HepG2 (cell line): ENCODE data around the gene HOXD3. TPM values are rescaled to one million over a fixed set of nuclear protein-coding genes. Genes with fewer than 3 reads are reported as not detected.

Experiments used
- ATAC-seq: fragments of 200-7000 bp; cut with Tn5 transposase; 3 replicates; pipeline ENCODE4 v1.9.1; 2020; ENCODE audit warnings: mild to moderate bottlenecking, moderate library complexity
- BruUV-seq: library from RNA; stranded (reverse); fragments of 400-500 nt; replicated peaks from 2 replicates; lab custom pipeline; 2021; lab: Mats Ljungman, UMichigan
- CTCF ChIA-PET: fragments of 300-600 bp; formaldehyde crosslinking; extraction: SDS; loops from one replicate; lab custom pipeline; 2021; ENCODE audit warnings: low total read pairs, inconsistent platforms, low intra/inter-chr PET ratio; lab: Yijun Ruan, JAX
- POLR2A ChIA-PET: fragments of 350-600 bp; sonication (Branson Sonifier 250); formaldehyde crosslinking; loops from one replicate; lab custom pipeline; 2020; ENCODE audit warnings: antibody characterized with exemption, inconsistent platforms; lab: Yijun Ruan, JAX
- DNase-seq: peaks from one replicate; pipeline ENCODE4 v3.0.0-alpha.2; 2015; ENCODE audit warnings: low spot score
- FAIRE-seq: peaks from 3 replicates; lab custom pipeline; 2011; peaks lifted over from hg19 to GRCh38; lab: Jason Lieb, UNC
- H2AFZ ChIP-seq: one replicate; pipeline ENCODE4 v1.6.1; 2011; ENCODE audit warnings: low read length, inconsistent platforms
- H3K27ac ChIP-seq: fragments of 300-600 bp; 3 replicates; pipeline ENCODE4 v1.8.0; 2011; ENCODE audit warnings: mixed run types, mild to moderate bottlenecking, mixed read lengths, low read length, inconsistent platforms; ENCODE audit not compliant: insufficient read depth; ENCODE audit errors: extremely low read length
- H3K27me3 ChIP-seq, 2 experiments: fragments of 200-600 bp in 1 of 2; 2 replicates in 1 of 2; 3 replicates in 1 of 2; pipeline versions ENCODE4 v1.6.0 to v1.8.0; 2011; ENCODE audit warnings: low read length in 2 of 2, mild to moderate bottlenecking in 2 of 2, moderate library complexity in 2 of 2, inconsistent platforms in 1 of 2; ENCODE audit not compliant: insufficient read depth in 2 of 2, control insufficient read depth in 1 of 2
- H3K36me3 ChIP-seq, 2 experiments: fragments of 200-600 bp in 1 of 2; replicated peaks in 1 of 2; 2 replicates in 1 of 2; 3 replicates in 1 of 2; pipeline versions ENCODE4 v1.5.1 to v1.8.0; 2011; ENCODE audit warnings: low read length in 2 of 2, inconsistent platforms in 1 of 2; ENCODE audit not compliant: insufficient read depth in 2 of 2, control insufficient read depth in 1 of 2
- H3K4me1 ChIP-seq: 2 replicates; pipeline ENCODE4 v1.5.1; 2012; ENCODE audit warnings: low read length, inconsistent platforms; ENCODE audit not compliant: insufficient read depth
- H3K4me2 ChIP-seq: 2 replicates; pipeline ENCODE4 v1.6.0; 2011; ENCODE audit warnings: low read depth, low read length, inconsistent platforms
- H3K4me3 ChIP-seq, 3 experiments: fragments of 200-600 bp in 1 of 3; sonication (generic), shearing (Covaris generic) in 1 of 3; replicated peaks in 1 of 3; 2 replicates each; pipeline ENCODE4 v1.5.1; 2011 to 2016; ENCODE audit warnings: low read length in 3 of 3, inconsistent platforms in 2 of 3, low read depth in 2 of 3, mild to moderate bottlenecking in 2 of 3, control low read depth in 1 of 3, mixed read lengths in 1 of 3; ENCODE audit not compliant: insufficient read depth in 1 of 3
- H3K79me2 ChIP-seq: one replicate; pipeline ENCODE4 v1.6.1; 2011; ENCODE audit warnings: low read length, inconsistent platforms; ENCODE audit not compliant: insufficient read depth
- H3K9ac ChIP-seq: 2 replicates; pipeline ENCODE4 v1.6.0; 2011; ENCODE audit warnings: mild to moderate bottlenecking, low read depth, low read length, inconsistent platforms; ENCODE audit not compliant: insufficient read depth
- H3K9me3 ChIP-seq: 2 replicates; pipeline ENCODE4 v1.5.1; 2012; ENCODE audit warnings: mild to moderate bottlenecking, low read length
- H4K20me1 ChIP-seq: 2 replicates; pipeline ENCODE4 v1.6.0; 2011; ENCODE audit warnings: inconsistent platforms, mild to moderate bottlenecking, low read length, moderate library complexity; ENCODE audit not compliant: insufficient read depth
- DR1 ChIP-seq: sonication (generic); formaldehyde crosslinking; IDR thresholded peaks from 2 replicates; pipeline ENCODE4 v1.8.0; 2021; ENCODE audit warnings: mild to moderate bottlenecking, missing genetic modification reagents, inconsistent platforms
- FOXO4 ChIP-seq: sonication (generic); formaldehyde crosslinking; conservative IDR thresholded peaks from 2 replicates; pipeline ENCODE4 v1.8.1; 2023; ENCODE audit warnings: missing genetic modification reagents
- HNF1B ChIP-seq: sonication (generic); formaldehyde crosslinking; IDR thresholded peaks from 2 replicates; pipeline ENCODE4 v1.5.1; 2020; ENCODE audit warnings: mild to moderate bottlenecking, moderate library complexity, missing genetic modification reagents
- HNF4A ChIP-seq: sonication (generic); formaldehyde crosslinking; IDR thresholded peaks from 2 replicates; pipeline ENCODE4 v1.4.0; 2020; ENCODE audit warnings: missing genetic modification reagents
- KLF9 ChIP-seq: IDR thresholded peaks from 2 replicates; pipeline ENCODE4 v1.6.1; 2016; ENCODE audit warnings: low read depth
- NPAS2 ChIP-seq: sonication (generic); formaldehyde crosslinking; IDR thresholded peaks from 2 replicates; pipeline ENCODE4 v1.8.0; 2022; ENCODE audit warnings: mild to moderate bottlenecking, missing genetic modification reagents, borderline replicate concordance
- PRDM10 ChIP-seq: sonication (generic); formaldehyde crosslinking; IDR thresholded peaks from 2 replicates; pipeline ENCODE4 v1.4.0; 2020; ENCODE audit warnings: low read depth, missing genetic modification reagents
- RARA ChIP-seq: IDR thresholded peaks from 2 replicates; pipeline ENCODE4 v1.6.1; 2016; ENCODE audit warnings: missing genetic modification reagents, missing compliant biosample characterization
- RXRA ChIP-seq: sonication (generic); formaldehyde crosslinking; IDR thresholded peaks from 2 replicates; pipeline ENCODE4 v1.5.1; 2020; ENCODE audit warnings: missing genetic modification reagents
- SMARCE1 ChIP-seq: fragments of 450-650 bp; IDR thresholded peaks from 2 replicates; pipeline ENCODE4 v1.6.1; 2017; ENCODE audit warnings: borderline replicate concordance
- STAG1 ChIP-seq: sonication (generic); formaldehyde crosslinking; IDR thresholded peaks from 2 replicates; pipeline ENCODE4 v1.4.0; 2020; ENCODE audit warnings: missing genetic modification reagents
- THAP8 ChIP-seq: sonication (generic); formaldehyde crosslinking; IDR thresholded peaks from 2 replicates; pipeline ENCODE4 v1.5.1; 2020; ENCODE audit warnings: missing genetic modification reagents, mild to moderate bottlenecking, borderline replicate concordance
- ZNF572 ChIP-seq: sonication (generic); formaldehyde crosslinking; IDR thresholded peaks from 2 replicates; pipeline ENCODE4 v1.5.1; 2020; ENCODE audit warnings: mild to moderate bottlenecking, missing genetic modification reagents
- ZNF761 ChIP-seq: sonication (generic); formaldehyde crosslinking; conservative IDR thresholded peaks from 2 replicates; pipeline ENCODE4 v1.4.0; 2020; ENCODE audit warnings: mild to moderate bottlenecking, missing genetic modification reagents
- WGBS: methylation state at CpG from one replicate; pipeline ENCODE4 v1.1.6; 2017; ENCODE audit warnings: low lambda C conversion rate; 5-methylcytosine and 5-hydroxymethylcytosine counted together
- in situ Hi-C: cut with HindIII; loops from 2 replicates; pipeline ENCODE4 v1.10.0; 2017; ENCODE audit warnings: low pct_unique_long_range_greater_than_20kb; ENCODE audit not compliant: extremely low pct_ligation_motif_present
- intact Hi-C: fragments of 100-400 bp; cut with micrococcal nuclease; formaldehyde crosslinking; loops from one replicate; pipeline ENCODE4 v1.10.0; 2022; ENCODE audit not compliant: unreplicated experiment
- polyA plus RNA-seq, 8 experiments: library from polyadenylated mRNA; depleted of rRNA in 3 of 8; stranded (reverse) in 7 of 8; unstranded in 1 of 8; fragments of >200 nt; fragmentation: Illumina TruSeq in 4 of 8; extraction: Trizol in 4 of 8; gene quantifications; 2 replicates each; pipeline versions ENCODE4 v1.2.1 to v1.2.3, GENCODE V29; 2011 to 2016; ENCODE audit warnings: low read depth in 4 of 8, missing spikeins in 1 of 8, mixed read lengths in 1 of 8; ENCODE audit not compliant: insufficient read depth in 1 of 8
- total RNA-seq, 5 experiments: library from RNA; depleted of rRNA; stranded (reverse); fragments of >200 nt; fragmentation: Illumina TruSeq; extraction: Trizol; gene quantifications; 2 replicates each; pipeline ENCODE4 v1.2.3, GENCODE V29; 2016; ENCODE audit warnings: low read depth in 1 of 5

The HOXD3 gene
- total and polyA plus RNA-seq, 2 of the 13 experiments (the other 11 are each of a cell fraction or from before 2014, with no cell fraction given) = 0.05 to 0.09 TPM

- Histone ChIP-seq H3K4me2 (peak overlapping the region; percentile 37), H3K79me2 (no peaks in the 10 kb centered on the region), H3K4me1 (peaks cover 21% of the 10 kb centered on the region), H4K20me1 (no peaks in the 10 kb centered on the region), H3K27ac (no peak overlapping the region), H3K36me3 (no peaks in the 10 kb centered on the region), H2AFZ (no peak overlapping the region), H3K27me3 (peaks cover 19 to 89% of the 10 kb centered on the region in 2 experiments), H3K9ac (no peak overlapping the region), H3K9me3 (no peaks in the 10 kb centered on the region), H3K4me3 (no peak overlapping the region; a peak in 1 of 6 replicates)
- BruUV-seq = no TSS peak
- no peak for TF ChIP-seq THAP8 (CRISPR knock-in tag)
- TF ChIP-seq ZNF761 (CRISPR knock-in tag) = no peak
- peak; percentile 23; the same call in 1 of the 2 replicates for TF ChIP-seq RXRA
- TF ChIP-seq RARA (CRISPR knock-in tag) = peak; percentile 65
- TF ChIP-seq STAG1 (CRISPR knock-in tag) = no peak
- TF ChIP-seq NPAS2 (CRISPR knock-in tag) = no peak
- TF ChIP-seq DR1 (CRISPR knock-in tag) = no peak
- TF ChIP-seq FOXO4 (CRISPR knock-in tag) = 0 out of 2 replicates have a peak, but pooled peaks have one; percentile 16
- TF ChIP-seq KLF9 (CRISPR knock-in tag) = no peak
- no peak for TF ChIP-seq PRDM10 (CRISPR knock-in tag)
- no peak for TF ChIP-seq ZNF572 (CRISPR knock-in tag)
- no peak for TF ChIP-seq SMARCE1
- TF ChIP-seq HNF4A (CRISPR knock-in tag) = no peak
- peak; percentile 15; the same call in 1 of the 2 replicates for TF ChIP-seq HNF1B (CRISPR knock-in tag)
- intact Hi-C loops (no loop called here), in situ Hi-C loops (no loop called here)
- FAIRE-seq = peak; percentile 12
- ChIA-PET CTCF (no interaction called here), POLR2A (no interaction called here)
- peak; percentile 68 for ATAC-seq
- no peak for DNase-seq
- WGBS = 28% methylated on average over 11 of the region's 11 CpGs
Measured at GRCh38 chr2:176148751-176149421, 8.2 kb upstream of the HOXD3 start.
